Calu3 (cell line): Measurements from ENCODE around the gene TREM1. TPM values are rescaled to one million over a fixed set of nuclear protein-coding genes. Genes with fewer than 3 reads are reported as not detected.

Experiments
- BruUV-seq: library from RNA; stranded (reverse); fragments of 400-500 nt; replicated peaks from 2 replicates; lab custom pipeline; 2021; lab: Mats Ljungman, UMichigan
- CTCF ChIA-PET: fragments of 300-600 bp; sonication (Branson Sonifier 250); formaldehyde crosslinking; loops from one replicate; lab custom pipeline; 2022; ENCODE audit warnings: antibody characterized with exemption; lab: Charles Lee
- DNase-seq: peaks from one replicate; pipeline ENCODE4 v3.0.0; 2022
- H3K27ac Mint-ChIP-seq: one replicate; pipeline ENCODE4 v1.8.0; 2022; ENCODE audit warnings: mixed read lengths; ENCODE audit not compliant: unreplicated experiment
- H3K27me3 Mint-ChIP-seq: one replicate; pipeline ENCODE4 v1.8.0; 2022; ENCODE audit warnings: mixed read lengths; ENCODE audit not compliant: unreplicated experiment
- H3K36me3 Mint-ChIP-seq: one replicate; pipeline ENCODE4 v1.8.0; 2022; ENCODE audit warnings: mild to moderate bottlenecking, moderate library complexity, mixed read lengths; ENCODE audit not compliant: insufficient read depth, unreplicated experiment
- H3K4me1 Mint-ChIP-seq: one replicate; pipeline ENCODE4 v1.8.0; 2022; ENCODE audit warnings: mild to moderate bottlenecking, low read depth, mixed read lengths; ENCODE audit not compliant: unreplicated experiment
- H3K4me3 Mint-ChIP-seq: one replicate; pipeline ENCODE4 v1.8.0; 2022; ENCODE audit warnings: mild to moderate bottlenecking, low read depth, moderate library complexity, mixed read lengths; ENCODE audit not compliant: unreplicated experiment
- H3K9me3 Mint-ChIP-seq: one replicate; pipeline ENCODE4 v1.8.0; 2022; ENCODE audit warnings: low read depth, mixed read lengths; ENCODE audit not compliant: unreplicated experiment
- intact Hi-C: fragments of 100-400 bp; cut with micrococcal nuclease; formaldehyde crosslinking; loops from one replicate; pipeline ENCODE4 v1.10.0; 2022; ENCODE audit not compliant: unreplicated experiment
- total RNA-seq: library from RNA; stranded (reverse); gene quantifications from 2 replicates; pipeline ENCODE4 v1.2.3, GENCODE V29; 2022
- TF ChIP-seq, protein P1 (sequence below): fragments of 200-600 bp; IDR thresholded peaks from one replicate; pipeline ENCODE4 v1.8.0; 2022; ENCODE audit warnings: antibody characterized with exemption; ENCODE audit not compliant: unreplicated experiment

TREM1 gene
- total RNA-seq, 1 experiment from 2014 or later = 1.4 TPM

DNA sequence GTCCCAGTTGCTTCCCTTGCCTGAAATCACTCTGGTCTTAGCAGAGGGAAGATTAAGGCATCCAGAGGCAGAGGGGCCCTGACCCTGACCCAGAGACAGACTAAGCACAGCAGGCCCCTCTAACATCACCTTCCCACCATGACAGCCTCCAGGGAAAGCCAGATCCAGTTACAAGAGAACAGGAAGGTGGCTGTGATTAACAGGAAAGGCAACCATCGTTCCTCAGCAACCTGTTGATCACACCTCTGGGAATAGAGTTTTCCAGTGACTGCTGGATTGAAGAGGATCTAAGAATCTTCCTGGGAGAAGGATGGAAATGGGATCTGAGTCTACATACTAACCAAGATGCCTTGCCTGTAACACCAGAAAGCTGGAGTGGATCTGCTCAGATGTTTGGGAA lies 5.2 kb upstream of the TREM1 start:
- DNase-seq = no peak
- H3K36me3 Mint-ChIP-seq = peaks cover under 1% of the 10 kb centered on the region
- H3K27me3 Mint-ChIP-seq = no peaks in the 10 kb centered on the region
- H3K4me1 Mint-ChIP-seq = peaks cover 34% of the 10 kb centered on the region
- CTCF ChIA-PET = no interaction called here
- intact Hi-C loops = no loop called here
- no peak overlapping the region for H3K4me3 Mint-ChIP-seq
- no TSS peak for BruUV-seq
- TF ChIP-seq, protein P1, sequence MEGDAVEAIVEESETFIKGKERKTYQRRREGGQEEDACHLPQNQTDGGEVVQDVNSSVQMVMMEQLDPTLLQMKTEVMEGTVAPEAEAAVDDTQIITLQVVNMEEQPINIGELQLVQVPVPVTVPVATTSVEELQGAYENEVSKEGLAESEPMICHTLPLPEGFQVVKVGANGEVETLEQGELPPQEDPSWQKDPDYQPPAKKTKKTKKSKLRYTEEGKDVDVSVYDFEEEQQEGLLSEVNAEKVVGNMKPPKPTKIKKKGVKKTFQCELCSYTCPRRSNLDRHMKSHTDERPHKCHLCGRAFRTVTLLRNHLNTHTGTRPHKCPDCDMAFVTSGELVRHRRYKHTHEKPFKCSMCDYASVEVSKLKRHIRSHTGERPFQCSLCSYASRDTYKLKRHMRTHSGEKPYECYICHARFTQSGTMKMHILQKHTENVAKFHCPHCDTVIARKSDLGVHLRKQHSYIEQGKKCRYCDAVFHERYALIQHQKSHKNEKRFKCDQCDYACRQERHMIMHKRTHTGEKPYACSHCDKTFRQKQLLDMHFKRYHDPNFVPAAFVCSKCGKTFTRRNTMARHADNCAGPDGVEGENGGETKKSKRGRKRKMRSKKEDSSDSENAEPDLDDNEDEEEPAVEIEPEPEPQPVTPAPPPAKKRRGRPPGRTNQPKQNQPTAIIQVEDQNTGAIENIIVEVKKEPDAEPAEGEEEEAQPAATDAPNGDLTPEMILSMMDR = no peak
- no peak overlapping the region for H3K27ac Mint-ChIP-seq
- peaks cover 3% of the 10 kb centered on the region for H3K9me3 Mint-ChIP-seq

DNA sequence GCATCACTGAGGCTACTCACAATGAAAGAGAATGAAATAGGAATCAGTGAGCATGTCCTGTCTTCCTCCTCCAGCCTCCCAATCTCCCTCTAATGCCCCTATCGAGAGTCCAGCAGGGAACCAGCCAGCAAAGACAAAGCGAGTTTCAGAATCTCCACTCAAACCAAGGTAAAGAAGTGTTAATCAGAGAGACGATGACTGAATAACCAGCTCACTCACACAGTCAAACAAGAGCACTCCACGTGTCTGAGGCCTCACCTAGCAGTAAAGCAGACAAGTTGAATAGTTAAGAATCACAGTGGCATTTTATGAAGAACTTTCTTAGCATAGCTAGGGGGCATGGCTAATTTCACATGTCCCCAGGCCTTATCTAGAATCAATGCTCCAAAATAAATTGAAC lies 3.3 kb upstream of the TREM1 start:
- H3K27ac Mint-ChIP-seq = no peak overlapping the region
- BruUV-seq = no TSS peak
- TF ChIP-seq, protein P1 = no peak

DNA sequence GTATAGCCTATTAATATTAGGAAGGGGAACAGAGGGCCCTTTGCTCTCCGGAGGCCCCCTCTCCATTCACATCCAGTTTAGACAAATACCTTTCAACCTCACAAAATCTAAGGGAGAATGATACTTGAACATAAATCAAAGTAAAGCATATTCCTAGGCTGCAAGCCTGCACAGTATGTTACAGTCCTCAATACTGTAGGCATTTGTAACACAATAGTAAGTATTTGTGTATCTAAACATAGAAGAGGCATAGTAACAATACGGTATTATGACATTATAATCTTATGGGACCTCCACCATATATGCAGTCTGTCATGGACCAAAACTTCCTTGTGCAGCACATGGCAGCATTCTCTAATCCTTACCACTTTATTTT lies 2.3 kb upstream of the TREM1 start:
- intact Hi-C loops = no loop called here
- H3K9me3 Mint-ChIP-seq = no peaks in the 10 kb centered on the region
- TF ChIP-seq, protein P1 = no peak

More for the DNA sequence above, 3.3 kb upstream of the TREM1 start:
- no peaks in the 10 kb centered on the region for H3K9me3 Mint-ChIP-seq
- peaks cover 26% of the 10 kb centered on the region for H3K4me1 Mint-ChIP-seq
- H3K27me3 Mint-ChIP-seq = no peaks in the 10 kb centered on the region
- CTCF ChIA-PET = no interaction called here
- H3K4me3 Mint-ChIP-seq = no peak overlapping the region
- intact Hi-C loops = no loop called here
- peaks cover 5% of the 10 kb centered on the region for H3K36me3 Mint-ChIP-seq
- no peak for DNase-seq

DNA sequence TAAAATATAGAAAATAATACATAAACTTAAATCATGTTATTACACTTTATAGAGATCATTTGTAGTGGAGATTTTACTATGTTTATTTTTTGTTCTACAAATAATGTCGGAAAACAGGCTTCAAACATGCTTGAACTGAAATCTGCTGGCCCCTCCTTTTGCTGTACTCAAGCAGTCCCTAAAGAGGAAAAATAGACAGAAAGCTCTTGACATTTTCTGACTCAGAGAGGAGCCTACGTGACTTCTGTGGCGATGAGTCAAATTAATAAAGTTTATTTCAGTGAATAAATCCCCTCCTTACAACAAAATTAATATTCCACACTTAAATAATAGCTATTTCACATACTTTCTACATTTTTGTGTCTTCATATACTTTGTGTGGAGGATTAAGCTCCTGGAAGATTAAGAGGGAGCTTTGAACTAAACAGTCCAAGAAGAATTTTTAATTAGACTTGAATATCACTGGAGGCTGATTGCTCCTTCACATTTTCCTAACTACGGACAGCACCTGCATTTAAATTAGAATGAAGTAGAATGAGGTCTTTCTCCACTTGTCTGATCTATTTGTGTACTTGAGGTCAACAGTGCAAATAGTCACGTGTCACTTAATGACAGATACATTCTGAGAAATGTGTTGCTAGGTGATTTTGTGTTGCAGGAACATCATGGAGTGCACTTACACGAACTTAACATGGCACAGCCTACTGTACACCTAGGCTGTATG lies 1.7 kb upstream of the TREM1 start:
- peaks cover 26% of the 10 kb centered on the region for H3K4me1 Mint-ChIP-seq
- H3K27ac Mint-ChIP-seq = no peak overlapping the region
- H3K36me3 Mint-ChIP-seq = peaks cover 5% of the 10 kb centered on the region
- DNase-seq = no peak
- H3K4me3 Mint-ChIP-seq = no peak overlapping the region
- no peaks in the 10 kb centered on the region for H3K9me3 Mint-ChIP-seq
- BruUV-seq = no TSS peak
- H3K27me3 Mint-ChIP-seq = no peaks in the 10 kb centered on the region
- TF ChIP-seq, protein P1 = no peak
- intact Hi-C loops = no loop called here
- CTCF ChIA-PET = interaction anchor here (1.5 kb wide), 1 partner anchor 9 kb away, joined by 4 read pairs; no protein-coding TSS in a partner anchor

More for the DNA sequence above, 2.3 kb upstream of the TREM1 start:
- Mint-ChIP-seq H3K4me3 (no peak overlapping the region), H3K36me3 (peaks cover 5% of the 10 kb centered on the region), H3K27ac (no peak overlapping the region), H3K4me1 (peaks cover 26% of the 10 kb centered on the region), H3K27me3 (no peaks in the 10 kb centered on the region)
- DNase-seq = no peak
- CTCF ChIA-PET = interaction anchor here (1.5 kb wide), 1 partner anchor 10 kb away, joined by 4 read pairs; no protein-coding TSS in a partner anchor
- BruUV-seq = no TSS peak
